GM12873 (cell line): ENCODE measurements around the gene POLRMT.

Experiments used
- CTCF ChIP-seq: IDR thresholded peaks from 2 replicates; pipeline ENCODE4 v1.5.1; 2012; ENCODE audit warnings: low read depth, mild to moderate bottlenecking, moderate library complexity, low read length, control low read depth; ENCODE audit not compliant: insufficient read depth; ENCODE audit errors: missing control alignments

The POLRMT gene

GRCh38 chr19:613732-614567 lies 19.4 kb downstream of the POLRMT start:
- no peak for TF ChIP-seq CTCF

- no peak for TF ChIP-seq CTCF
These were observed 20.4 kb downstream of the POLRMT start for GRCh38 chr19:612941-613340.

- TF ChIP-seq CTCF: no peak
These were observed 21.9 kb downstream of the POLRMT start for GRCh38 chr19:611481-611868.

GRCh38 chr19:610801-611480 lies 22.4 kb downstream of the POLRMT start:
- TF ChIP-seq CTCF: no peak

- TF ChIP-seq CTCF: no peak
These were observed 23.1 kb downstream of the POLRMT start for GRCh38 chr19:610071-610800.

- no peak for TF ChIP-seq CTCF
These were observed 24.4 kb downstream of the POLRMT start for GRCh38 chr19:609004-609346.
